Activated T-helper 1 cell treated with Interleukin-2 at 50 U/mL for 16 hours (primary cell): Measurements from ENCODE around the gene NFIC.
"Not testable (repeated sequence)": the region's sequence is repeated elsewhere in the genome, so short reads cannot be mapped to it uniquely, and the experiment has no call there.

ENCODE experiments used
- DNase-seq: peaks from one replicate; pipeline ENCODE4 v3.0.0-alpha.2; 2020; ENCODE audit warnings: low read depth

NFIC gene

GRCh38 chr19:3492919-3493318 is 126.5 kb downstream of the NFIC start:
- DNase-seq = no peak

GRCh38 chr19:3493651-3494050 is 127.3 kb downstream of the NFIC start:
- no peak for DNase-seq

DNA sequence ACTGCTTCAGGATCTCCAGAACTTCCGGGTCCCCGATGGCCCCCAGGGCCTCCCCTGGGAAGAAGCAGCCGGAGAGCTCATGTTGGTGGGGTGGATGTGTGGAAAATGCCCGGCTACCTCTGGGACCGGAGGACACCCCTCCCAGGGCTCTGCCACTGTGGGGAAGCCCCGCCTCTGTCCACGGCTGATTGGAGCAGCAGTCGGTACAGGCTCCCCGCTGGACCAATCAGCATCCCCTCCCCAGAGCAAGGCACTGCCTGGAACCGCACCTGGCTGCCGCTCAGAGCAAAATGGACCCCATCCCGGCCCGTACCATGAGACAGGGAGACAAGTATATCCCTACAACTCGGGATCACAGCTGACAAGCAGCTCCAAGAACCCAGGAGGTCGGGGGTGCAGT is 127.7 kb downstream of the NFIC start:
- DNase-seq = no peak

DNA sequence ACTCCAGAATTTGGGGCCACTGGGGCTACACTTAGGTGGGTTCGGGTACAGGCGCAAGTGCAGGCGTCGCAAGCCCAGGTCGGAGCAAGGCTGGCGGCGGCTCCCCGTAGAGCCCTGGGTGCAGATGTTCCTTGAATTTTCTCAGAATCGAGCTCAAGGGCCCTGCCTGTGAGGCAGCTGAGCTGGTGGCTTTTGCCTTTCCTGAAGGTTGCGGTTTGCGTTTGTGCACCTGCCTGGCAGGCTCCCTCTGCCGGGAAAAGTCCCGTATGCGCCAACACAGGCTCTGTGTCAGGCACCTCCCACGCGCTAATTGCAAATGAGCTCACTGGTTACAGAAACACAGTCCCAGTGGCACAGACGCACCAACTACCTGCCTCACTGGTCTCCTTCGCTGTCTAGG is 128.2 kb downstream of the NFIC start:
- DNase-seq = no peak

DNA sequence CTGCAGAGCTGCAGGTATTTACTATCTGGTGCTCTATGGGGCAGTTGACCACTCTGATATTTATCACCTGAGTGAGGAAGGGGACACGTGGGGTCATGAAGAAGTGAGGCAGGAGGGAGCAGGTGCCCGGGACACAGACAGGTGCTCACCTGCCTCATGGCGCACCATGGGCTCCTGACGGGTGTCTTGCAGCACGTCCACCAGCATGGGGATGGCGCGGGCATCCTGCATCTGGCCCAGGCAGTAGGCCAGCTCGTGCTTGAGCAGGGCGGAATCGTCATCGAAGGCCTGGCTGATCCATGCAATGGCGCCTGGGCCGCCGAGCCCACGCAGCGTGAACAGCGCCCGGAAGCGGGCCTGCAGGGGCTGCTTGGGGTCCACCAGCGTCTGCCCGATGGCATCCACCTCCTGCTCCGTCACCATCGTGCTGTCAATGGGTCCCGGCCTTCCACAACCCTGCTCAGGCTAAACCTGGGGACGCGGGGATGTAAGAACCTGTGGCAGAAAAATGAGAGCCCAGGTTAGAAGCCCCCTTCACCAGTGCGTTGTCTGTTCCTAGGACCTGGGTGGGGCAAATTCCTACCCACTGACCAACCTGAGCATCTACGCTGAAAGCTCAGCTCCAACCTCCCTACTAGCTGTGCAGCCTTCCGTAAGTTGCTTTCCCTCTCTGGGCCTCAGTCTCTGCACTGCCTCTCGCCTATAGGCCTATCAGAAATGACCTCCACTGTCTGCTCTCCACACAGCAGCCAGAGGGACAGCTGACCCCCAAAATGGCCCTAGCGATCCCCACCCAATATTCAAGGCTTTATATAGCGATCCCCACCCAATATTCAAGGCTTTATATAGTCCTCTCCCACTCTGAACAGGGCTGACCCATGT is 130.2 kb downstream of the NFIC start:
- no peak for DNase-seq

DNA sequence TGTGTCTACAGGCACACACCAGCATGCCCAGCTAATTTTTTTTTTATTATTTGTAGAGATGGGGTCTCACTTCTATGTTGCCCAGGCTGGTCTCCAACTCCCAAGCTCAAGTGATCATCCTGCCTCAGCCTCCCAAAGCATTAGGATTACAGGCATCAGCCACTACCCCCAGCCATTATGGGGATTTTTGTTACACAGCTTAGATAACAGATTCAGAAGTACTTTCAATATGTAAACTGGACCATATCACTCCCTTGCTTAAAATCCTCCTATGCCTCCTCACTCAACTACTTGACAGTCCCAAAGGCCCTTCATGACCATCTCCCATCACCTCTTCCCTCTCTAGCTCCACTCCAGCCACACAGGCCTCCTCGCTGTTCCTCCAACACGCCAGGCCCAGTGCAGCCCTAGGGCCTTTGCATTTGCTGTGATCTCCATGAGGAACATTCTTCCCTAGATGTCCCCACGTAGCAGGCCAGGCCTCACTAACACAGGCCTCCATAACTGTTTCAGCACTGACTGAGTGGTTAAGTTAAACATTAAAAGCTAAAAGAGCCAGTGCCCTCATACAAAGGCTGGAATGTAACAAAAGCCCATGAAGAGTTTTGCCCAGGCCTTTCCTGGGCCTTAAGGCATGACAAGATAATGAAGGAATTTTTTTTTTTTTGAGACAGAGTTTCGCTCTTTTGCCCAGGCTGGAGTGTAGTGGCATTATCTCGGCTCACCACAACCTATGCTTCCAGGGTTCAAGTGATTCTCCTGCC is 131.6 kb downstream of the NFIC start:
- DNase-seq = no peak

GRCh38 chr19:3499738-3500428 is 133.5 kb downstream of the NFIC start:
- DNase-seq = no peak

GRCh38 chr19:3500429-3501101 is 134.2 kb downstream of the NFIC start, which contains the start of gene DOHH:
DOHH (minus strand) TSS chr19:3500674; CDS start chr19:3496814, 3,860 bp downstream.
- peak; percentile 89 for DNase-seq

- no peak for DNase-seq
Measured at GRCh38 chr19:3501780-3502179, 135.4 kb downstream of the NFIC start.

- no peak for DNase-seq
Measured at GRCh38 chr19:3503036-3503572, 136.7 kb downstream of the NFIC start.

DNA sequence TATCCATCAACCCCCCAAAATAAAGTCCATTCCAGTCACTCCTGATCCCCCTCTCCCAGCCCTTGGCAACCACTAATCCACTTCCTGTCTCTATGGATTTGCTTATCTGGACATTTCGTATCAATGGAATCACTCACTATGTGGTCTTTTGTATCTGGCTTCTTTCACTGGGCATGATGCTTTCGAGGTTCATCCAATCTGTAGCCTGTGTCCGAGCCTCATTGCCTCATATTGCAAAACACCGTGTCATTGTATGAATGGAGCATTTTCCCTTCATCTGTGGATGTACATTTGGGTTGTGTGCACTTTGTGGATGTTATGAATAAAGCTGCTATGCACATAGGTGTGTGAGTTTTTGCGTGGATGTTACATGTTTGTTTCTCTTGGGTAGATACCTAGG is 138.4 kb downstream of the NFIC start:
- DNase-seq = no peak

DNA sequence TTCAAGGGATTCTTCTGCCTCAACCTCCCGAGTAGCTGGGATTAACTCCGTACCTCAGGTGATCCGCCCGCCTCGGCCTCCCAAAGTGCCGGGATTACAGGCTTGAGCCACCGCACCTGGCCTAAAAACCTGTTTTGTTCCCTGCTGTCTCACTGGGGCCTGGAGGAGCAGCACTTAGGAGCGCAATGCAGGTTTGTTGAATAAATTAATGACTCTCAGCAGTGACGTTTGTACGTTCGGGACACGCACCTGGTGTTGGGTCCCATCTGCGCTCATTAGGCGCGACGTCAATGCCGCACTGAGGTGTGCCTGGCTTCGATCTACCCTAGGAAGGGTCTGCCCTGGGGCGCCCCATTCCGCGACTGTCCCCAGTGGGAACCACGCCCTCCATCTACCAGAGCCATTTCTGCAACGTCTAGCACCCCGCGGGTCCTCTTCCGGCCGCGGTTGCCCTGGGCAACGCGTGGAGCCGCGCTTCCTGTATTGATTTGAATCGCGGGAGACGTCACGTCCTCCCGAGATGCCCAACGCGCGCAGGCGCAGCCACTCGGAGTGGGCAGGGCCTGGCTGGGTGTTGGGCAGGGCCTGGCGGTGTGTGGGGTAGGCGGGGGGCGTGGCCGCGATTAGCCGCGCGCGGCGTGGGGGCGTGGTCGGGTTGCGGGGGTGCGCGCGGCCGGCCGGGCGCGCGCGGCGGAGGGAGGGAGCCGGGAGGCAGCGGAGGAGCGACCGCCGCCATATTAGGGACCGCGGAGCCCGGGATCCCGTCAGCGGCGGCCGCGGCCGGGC is 139.4 kb downstream of the NFIC start, which contains the start of gene FZR1:
FZR1 (plus strand) TSS at position 714 of the 786 bp plus-strand sequence. CDS start 16,679 bp downstream, outside the sequence.
- DNase-seq = peak; percentile 100

- DNase-seq = no peak
Measured at GRCh38 chr19:3506384-3507340, 140.3 kb downstream of the NFIC start.

DNA sequence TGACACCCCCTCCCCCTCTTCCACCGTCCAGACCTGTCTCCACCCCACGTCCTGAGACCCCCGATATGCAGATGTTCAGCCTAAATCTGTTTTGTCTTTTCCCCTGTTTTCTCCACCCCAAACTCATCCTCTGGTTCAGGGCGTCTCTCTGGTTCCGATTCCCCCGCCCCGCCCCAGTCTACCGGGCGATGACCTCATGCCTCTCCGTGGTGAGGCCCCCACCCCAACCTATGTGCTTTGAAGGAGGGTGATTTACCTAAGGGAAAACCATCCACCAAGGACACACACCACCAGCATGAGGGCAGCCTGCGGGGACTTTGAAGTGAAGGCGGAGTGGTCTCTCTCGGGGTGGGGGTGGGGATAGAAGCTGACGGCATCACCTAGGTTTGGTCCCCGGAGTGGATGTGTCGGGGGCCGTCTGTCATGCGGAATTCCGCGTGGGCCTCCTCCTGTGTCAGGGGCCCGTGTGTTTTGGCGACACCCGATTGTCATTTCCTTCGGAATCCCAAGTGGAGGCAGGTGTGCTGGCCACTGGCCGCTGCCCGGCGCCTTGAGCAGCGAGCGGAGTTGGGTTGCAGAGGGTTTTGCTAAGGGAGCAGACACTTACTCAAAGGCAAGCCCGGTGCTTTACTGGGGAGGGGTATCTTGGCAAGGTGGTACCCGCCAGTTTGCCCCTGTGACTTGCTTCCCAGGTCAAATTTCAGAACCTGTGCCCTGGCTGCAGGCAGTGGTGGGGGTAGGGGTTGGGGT is 141.2 kb downstream of the NFIC start:
- no peak for DNase-seq

GRCh38 chr19:3508121-3508661 is 141.8 kb downstream of the NFIC start:
- DNase-seq = not testable (repeated sequence)

DNA sequence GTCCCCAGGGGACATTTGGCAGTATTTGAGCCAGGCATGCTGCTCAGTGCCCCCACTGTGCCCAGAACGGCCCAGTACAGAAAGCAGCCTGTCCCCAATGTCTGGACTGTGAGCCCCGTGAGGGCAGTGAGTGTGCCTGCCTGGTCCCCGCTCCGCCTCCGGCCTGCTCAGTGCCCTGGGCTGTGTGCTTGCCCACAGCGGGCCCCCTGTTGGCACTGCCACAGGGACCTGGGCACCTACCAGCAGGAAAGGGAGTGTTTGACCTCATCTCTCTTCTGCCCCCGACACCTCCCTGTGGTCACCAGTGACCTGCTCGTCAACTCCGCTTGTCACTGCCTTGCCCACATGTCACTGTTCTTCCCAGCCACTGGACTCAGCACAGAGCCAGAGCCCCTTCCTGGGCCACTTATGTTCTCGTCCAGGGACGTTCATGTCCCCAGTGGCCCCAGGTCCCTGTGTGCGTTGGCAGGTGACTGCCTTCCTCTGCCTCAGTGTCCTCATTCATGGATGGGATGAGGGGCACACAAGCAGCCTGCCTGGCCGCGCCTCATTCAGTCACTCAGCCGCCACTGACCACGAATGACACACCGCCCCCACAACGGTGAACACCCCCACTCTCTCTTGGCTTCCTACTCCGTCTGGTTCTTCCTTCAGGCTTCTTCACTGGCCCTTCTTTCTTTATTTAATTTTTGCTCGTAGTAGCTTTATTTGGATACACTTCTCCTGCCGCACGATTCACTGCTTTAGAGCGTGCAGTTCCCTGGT is 142.6 kb downstream of the NFIC start:
- DNase-seq = no peak

- DNase-seq = no peak
Measured at GRCh38 chr19:3509566-3509989, 143.2 kb downstream of the NFIC start.

GRCh38 chr19:3510727-3511126 is 144.3 kb downstream of the NFIC start:
- no peak for DNase-seq
